Thymus (tissue), 11 donors: ENCODE data around the gene CDC42. TPM values are rescaled to one million over a fixed set of nuclear protein-coding genes. Genes with fewer than 3 reads are reported as not detected.
A peak's percentile ranks its signal among the peaks of the same experiment; 100 is the strongest.

ENCODE experiments used
- DNase-seq, 9 donors: peaks; one replicate each; pipeline ENCODE4 v3.0.0-alpha.2; 2013; ENCODE audit warnings: low spot score in 9 of 9, low read depth in 6 of 9, missing footprints in 1 of 9
- H3K27ac ChIP-seq, 2 donors: one replicate each; pipeline ENCODE4 v1.5.1; 2013; ENCODE audit warnings: control low read depth in 1 of 2, low read depth in 1 of 2, low read length in 1 of 2, mild to moderate bottlenecking in 1 of 2, moderate library complexity in 1 of 2
- H3K27me3 ChIP-seq, 2 donors: one replicate each; pipeline ENCODE4 v1.5.1; 2013; ENCODE audit warnings: low read length in 1 of 2; ENCODE audit not compliant: control insufficient read depth in 2 of 2, insufficient read depth in 1 of 2
- H3K36me3 ChIP-seq, 2 donors: one replicate each; pipeline ENCODE4 v1.5.1; 2013; ENCODE audit warnings: low read length in 1 of 2, mild to moderate bottlenecking in 1 of 2, moderate library complexity in 1 of 2; ENCODE audit not compliant: control insufficient read depth in 2 of 2, insufficient read depth in 2 of 2
- H3K4me1 ChIP-seq, 2 donors: one replicate each; pipeline ENCODE4 v1.5.1; 2013; ENCODE audit warnings: low read length in 2 of 2; ENCODE audit not compliant: control insufficient read depth in 2 of 2, insufficient read depth in 2 of 2
- H3K4me3 ChIP-seq, 2 donors: one replicate each; pipeline ENCODE4 v1.5.1; 2013; ENCODE audit warnings: low read length in 2 of 2, control low read depth in 1 of 2, mild to moderate bottlenecking in 1 of 2
- H3K9me3 ChIP-seq, 2 donors: one replicate each; pipeline ENCODE4 v1.5.1; 2013; ENCODE audit warnings: low read length in 1 of 2, mild to moderate bottlenecking in 1 of 2; ENCODE audit not compliant: control insufficient read depth in 2 of 2, insufficient read depth in 1 of 2
- WGBS: extraction: QIAGEN DNeasy Blood & Tissue Kit; methylation state at CpG from one replicate; pipeline ENCODE4 v1.1.7; 2013; 5-methylcytosine and 5-hydroxymethylcytosine counted together
- polyA plus RNA-seq: library from polyadenylated mRNA; stranded (reverse); fragments of 200-250 nt; gene quantifications from one replicate; pipeline ENCODE4 v1.2.3, GENCODE V29; 2013
- total RNA-seq: library from RNA; stranded (reverse); fragments of 120-200 nt; gene quantifications from one replicate; pipeline ENCODE4 v1.2.4, GENCODE V29; 2013
- donor health status: healthy.

CDC42 gene
- total and polyA plus RNA-seq, 2 donors = 227 to 333 TPM

GRCh38 chr1:22124592-22125229 lies 72.2 kb downstream of the CDC42 start:
- no peak overlapping the region for H3K4me3 ChIP-seq
- DNase-seq = no peak
- WGBS = 98% methylated on average over 8 of the region's 8 CpGs
- peaks cover 0 to 8% of the 10 kb centered on the region in 2 donors for H3K36me3 ChIP-seq
- peaks cover 0 to 1% of the 10 kb centered on the region in 2 donors for H3K9me3 ChIP-seq
- H3K4me1 ChIP-seq = no peaks in the 10 kb centered on the region
- no peaks in the 10 kb centered on the region for H3K27me3 ChIP-seq
- H3K27ac ChIP-seq = no peak overlapping the region

- Histone ChIP-seq H3K9me3 (no peaks in the 10 kb centered on the region), H3K27ac (no peak overlapping the region), H3K4me3 (no peak overlapping the region), H3K27me3 (no peaks in the 10 kb centered on the region), H3K4me1 (no peaks in the 10 kb centered on the region), H3K36me3 (no peaks in the 10 kb centered on the region)
- DNase-seq = no peak
- 96% methylated on average over 12 of the region's 12 CpGs for WGBS
Measured at GRCh38 chr1:22126531-22126930, 74.0 kb downstream of the CDC42 start.

- DNase-seq = no peak
- no peaks in the 10 kb centered on the region for H3K9me3 ChIP-seq
- 93% methylated on average over 6 of the region's 6 CpGs for WGBS
- no peaks in the 10 kb centered on the region for H3K36me3 ChIP-seq
- no peak overlapping the region for H3K27ac ChIP-seq
- H3K4me3 ChIP-seq = no peak overlapping the region
- no peaks in the 10 kb centered on the region for H3K4me1 ChIP-seq
- no peaks in the 10 kb centered on the region for H3K27me3 ChIP-seq
Measured at GRCh38 chr1:22127248-22127647, 74.7 kb downstream of the CDC42 start.

- H3K36me3 ChIP-seq = no peaks in the 10 kb centered on the region
- WGBS = 95% methylated on average over 3 of the region's 3 CpGs
- no peaks in the 10 kb centered on the region for H3K9me3 ChIP-seq
- no peak overlapping the region for H3K4me3 ChIP-seq
- no peak for DNase-seq
- H3K27me3 ChIP-seq = no peaks in the 10 kb centered on the region
- H3K4me1 ChIP-seq = no peaks in the 10 kb centered on the region
- no peak overlapping the region for H3K27ac ChIP-seq
Measured at GRCh38 chr1:22127731-22128130, 75.2 kb downstream of the CDC42 start.

- WGBS = 64% methylated on average over 12 of the region's 12 CpGs
- Histone ChIP-seq H3K27ac (no peak overlapping the region), H3K36me3 (no peaks in the 10 kb centered on the region), H3K4me1 (no peaks in the 10 kb centered on the region), H3K4me3 (no peak overlapping the region), H3K9me3 (no peaks in the 10 kb centered on the region), H3K27me3 (peaks cover 0 to 4% of the 10 kb centered on the region in 2 donors)
- DNase-seq = no peak
Measured at GRCh38 chr1:22128392-22128791, 75.9 kb downstream of the CDC42 start.

- WGBS = 96% methylated on average over 29 of the region's 29 CpGs
- DNase-seq = no peak
- Histone ChIP-seq H3K27ac (no peak overlapping the region), H3K27me3 (peaks cover 0 to 16% of the 10 kb centered on the region in 2 donors), H3K4me1 (no peaks in the 10 kb centered on the region), H3K4me3 (no peak overlapping the region), H3K9me3 (no peaks in the 10 kb centered on the region), H3K36me3 (no peaks in the 10 kb centered on the region)
Measured at GRCh38 chr1:22129501-22130117, 77.1 kb downstream of the CDC42 start.

GRCh38 chr1:22131062-22131461 lies 78.6 kb downstream of the CDC42 start:
- no peaks in the 10 kb centered on the region for H3K9me3 ChIP-seq
- 95% methylated on average over 4 of the region's 4 CpGs for WGBS
- H3K27me3 ChIP-seq = peaks cover 0 to 23% of the 10 kb centered on the region in 2 donors
- no peak overlapping the region for H3K27ac ChIP-seq
- no peak overlapping the region for H3K4me3 ChIP-seq
- DNase-seq = no peak
- H3K36me3 ChIP-seq = no peaks in the 10 kb centered on the region
- H3K4me1 ChIP-seq = no peaks in the 10 kb centered on the region

GRCh38 chr1:22131875-22132486 lies 79.5 kb downstream of the CDC42 start:
- DNase-seq = peak in 6 of 9 donors; percentile 9 to 57 (median 28)
- Histone ChIP-seq H3K27me3 (peaks cover 0 to 31% of the 10 kb centered on the region in 2 donors), H3K4me1 (peaks cover 0 to 7% of the 10 kb centered on the region in 2 donors), H3K27ac (no peak overlapping the region), H3K4me3 (no peak overlapping the region), H3K36me3 (no peaks in the 10 kb centered on the region), H3K9me3 (no peaks in the 10 kb centered on the region)
- 22% methylated on average over 10 of the region's 10 CpGs for WGBS

GRCh38 chr1:22132517-22133235 lies 80.2 kb downstream of the CDC42 start:
- no peak for DNase-seq
- WGBS = 84% methylated on average over 15 of the region's 15 CpGs
- no peaks in the 10 kb centered on the region for H3K9me3 ChIP-seq
- H3K4me1 ChIP-seq = peaks cover 0 to 7% of the 10 kb centered on the region in 2 donors
- no peak overlapping the region for H3K4me3 ChIP-seq
- peaks cover 0 to 37% of the 10 kb centered on the region in 2 donors for H3K27me3 ChIP-seq
- H3K27ac ChIP-seq = no peak overlapping the region
- no peaks in the 10 kb centered on the region for H3K36me3 ChIP-seq
